Measurements from ENCODE around the gene UBAP1L. TPM values are rescaled to one million over a fixed set of nuclear protein-coding genes. Genes with fewer than 3 reads are reported as not detected.
"Not testable (repeated sequence)": the region's sequence is repeated elsewhere in the genome, so short reads cannot be mapped to it uniquely, and the experiment has no call there.

UBAP1L gene
- total RNA-seq, 4 donors from 2014 or later: 3.0 to 8.7 (median 5.5) TPM

GRCh38 chr15:65081270-65081669 lies 33.7 kb downstream of the UBAP1L start:
- no peaks in the 10 kb centered on the region for H3K36me3 ChIP-seq
- DNase-seq: no peak
- H3K27me3 ChIP-seq: no peaks in the 10 kb centered on the region
- no peak overlapping the region for H3K4me3 ChIP-seq
- H3K4me1 ChIP-seq: peaks cover 0 to 38% (median 6%) of the 10 kb centered on the region in 4 donors
- no peak for TF ChIP-seq POLR2A (IDR thresholded peaks at IDR 0.05)
- no peak for TF ChIP-seq CTCF (IDR thresholded peaks at IDR 0.05)
- no peaks in the 10 kb centered on the region for H3K9me3 ChIP-seq
- no peak overlapping the region for H3K27ac ChIP-seq

GRCh38 chr15:65079580-65079979 lies 35.4 kb downstream of the UBAP1L start:
- Histone ChIP-seq H3K27ac (no peak overlapping the region), H3K4me3 (no peak overlapping the region), H3K4me1 (peaks cover 0 to 30% (median 6%) of the 10 kb centered on the region in 4 donors), H3K27me3 (no peaks in the 10 kb centered on the region), H3K36me3 (no peaks in the 10 kb centered on the region), H3K9me3 (no peaks in the 10 kb centered on the region)
- no peak for DNase-seq
- TF ChIP-seq POLR2A (IDR thresholded peaks at IDR 0.05) (no peak), CTCF (IDR thresholded peaks at IDR 0.05) (no peak)

- H3K27me3 ChIP-seq: no peaks in the 10 kb centered on the region
- H3K4me3 ChIP-seq: peak overlapping the region in 2 of 4 donors; percentile 6 to 11
- TF ChIP-seq CTCF (IDR thresholded peaks at IDR 0.05): peak in 4 of 6 experiments; percentile 55 to 92 (median 84)
- peak in 1 of 2 donors; percentile 20 for TF ChIP-seq POLR2A (IDR thresholded peaks at IDR 0.05)
- no peaks in the 10 kb centered on the region for H3K9me3 ChIP-seq
- peak; percentile 27 to 92 (median 91) for DNase-seq
- H3K4me1 ChIP-seq: peaks cover 0 to 25% (median 6%) of the 10 kb centered on the region in 4 donors
- no peaks in the 10 kb centered on the region for H3K36me3 ChIP-seq
- peak overlapping the region in 1 of 4 donors; percentile 72 for H3K27ac ChIP-seq
These were observed 37.0 kb downstream of the UBAP1L start for GRCh38 chr15:65077981-65078352.

- H3K36me3 ChIP-seq: no peaks in the 10 kb centered on the region
- TF ChIP-seq CTCF (IDR thresholded peaks at IDR 0.05) (no peak), POLR2A (IDR thresholded peaks at IDR 0.05) (no peak)
- peaks cover 0 to 21% (median 4%) of the 10 kb centered on the region in 4 donors for H3K4me1 ChIP-seq
- H3K27me3 ChIP-seq: no peaks in the 10 kb centered on the region
- peak overlapping the region in 1 of 4 donors; percentile 72 for H3K27ac ChIP-seq
- DNase-seq: no peak
- no peaks in the 10 kb centered on the region for H3K9me3 ChIP-seq
- H3K4me3 ChIP-seq: peak overlapping the region in 2 of 4 donors; percentile 6 to 11
These were observed 37.6 kb downstream of the UBAP1L start for GRCh38 chr15:65077291-65077980.

GRCh38 chr15:65076486-65077290 lies 38.3 kb downstream of the UBAP1L start, which contains the start of gene KBTBD13:
Gene KBTBD13 (plus strand): TSS chr15:65076746. CDS start chr15:65076816, 70 bp downstream.
- peak within 1 kb of the TSS in 2 of 4 donors; percentile 6 to 11 for H3K4me3 ChIP-seq
- peak within 1 kb of the TSS in 1 of 4 donors; percentile 72 for H3K27ac ChIP-seq
- no peak for DNase-seq

GRCh38 chr15:65075607-65076395 lies 39.2 kb downstream of the UBAP1L start:
- H3K27ac ChIP-seq, H3K9me3 ChIP-seq, H3K27me3 ChIP-seq, DNase-seq, H3K36me3 ChIP-seq, H3K4me3 ChIP-seq: not testable (repeated sequence)
- peaks cover 0 to 24% (median 2%) of the 10 kb centered on the region in 4 donors for H3K4me1 ChIP-seq

More at GRCh38 chr15:65076486-65077290, 38.3 kb downstream of the UBAP1L start, which contains the start of gene KBTBD13:
- Histone ChIP-seq H3K9me3 (no peaks in the 10 kb centered on the region), H3K36me3 (no peaks in the 10 kb centered on the region), H3K4me1 (peaks cover 0 to 20% (median 2%) of the 10 kb centered on the region in 4 donors), H3K27me3 (no peaks in the 10 kb centered on the region)
- TF ChIP-seq POLR2A (IDR thresholded peaks at IDR 0.05) (no peak), CTCF (IDR thresholded peaks at IDR 0.05) (no peak)

GRCh38 chr15:65074946-65075345 lies 40.1 kb downstream of the UBAP1L start:
- H3K27ac ChIP-seq, H3K36me3 ChIP-seq, H3K4me3 ChIP-seq, H3K27me3 ChIP-seq, DNase-seq, H3K9me3 ChIP-seq: not testable (repeated sequence)
- H3K4me1 ChIP-seq: peaks cover 0 to 24% (median 2%) of the 10 kb centered on the region in 4 donors

Data from Peyer's patch (tissue), 4 donors.